ENCODE results near the gene KLHL21.

GRCh38 chr1:6628971-6629479, 26.4 kb upstream of the KLHL21 start:
- TF ChIP-seq CTCF (IDR thresholded peaks at IDR 0.05) = no peak
- TF ChIP-seq POLR2A (IDR thresholded peaks at IDR 0.05) = no peak
